Activated T-helper 9 cell treated with anti-CD3 and anti-CD28 coated beads, Interleukin-2, amount 50 U/mL, for 16 hours (primary cell): Measurements from ENCODE around the gene ASIP.
A peak's percentile ranks its signal among the peaks of the same experiment; 100 is the strongest.
"Not testable (repeated sequence)": the region's sequence is repeated elsewhere in the genome, so short reads cannot be mapped to it uniquely, and the experiment has no call there.

ENCODE experiments used
- DNase-seq: peaks from one replicate; pipeline ENCODE4 v3.0.0-alpha.2; 2020; ENCODE audit warnings: low read depth

ASIP gene

DNA sequence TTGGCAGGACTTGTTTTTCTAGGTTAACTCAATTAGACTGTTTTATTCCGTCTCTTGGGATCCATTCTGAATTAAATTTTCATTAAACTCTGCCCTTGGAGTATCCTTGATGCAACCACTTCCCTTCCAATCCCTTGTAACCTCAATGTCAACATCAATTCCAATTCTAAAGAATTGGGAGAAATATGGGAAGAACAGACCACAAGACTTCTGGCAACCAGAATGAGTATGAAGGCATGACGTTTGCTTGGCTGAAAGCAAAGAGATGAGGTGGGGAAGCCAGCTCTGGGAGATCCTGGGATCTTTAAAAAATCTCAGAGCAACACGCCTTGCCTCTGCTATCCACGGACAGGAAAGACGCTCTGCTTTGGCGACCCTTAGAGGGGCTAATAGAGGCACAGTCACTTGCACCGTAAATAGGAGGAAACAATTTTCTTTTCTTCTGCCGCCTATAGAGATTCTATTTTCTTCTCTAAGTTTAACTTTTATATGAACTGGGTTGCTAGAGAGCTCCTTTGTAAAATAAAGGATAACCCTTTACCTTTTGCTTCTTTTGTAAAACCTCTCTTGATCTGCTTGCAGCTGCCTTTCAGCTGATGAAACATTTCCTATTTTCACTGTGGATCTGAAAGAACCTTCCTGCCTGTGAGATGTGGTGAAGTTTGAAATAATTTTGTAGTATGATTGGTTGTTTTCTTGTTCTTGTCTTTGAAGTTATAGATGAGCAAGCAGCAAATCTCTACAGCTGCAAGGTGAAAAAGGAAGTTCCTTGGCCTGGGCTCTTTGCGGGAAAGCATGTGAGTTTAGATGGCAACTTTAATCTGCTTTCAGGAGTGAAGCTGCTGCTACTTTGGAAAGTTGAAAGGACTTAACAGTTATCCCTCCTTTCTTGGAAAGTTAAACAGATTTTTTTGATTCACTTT, at the start of gene ASIP:
ASIP (plus strand) TSS at position 731 of the 923 bp plus-strand sequence. CDS start 18,952 bp downstream, outside the sequence.
- DNase-seq = no peak

GRCh38 chr20:34193051-34193450, 48.2 kb upstream of the ASIP start:
- DNase-seq = no peak

GRCh38 chr20:34199183-34199582, 42.0 kb upstream of the ASIP start:
- DNase-seq = no peak

DNA sequence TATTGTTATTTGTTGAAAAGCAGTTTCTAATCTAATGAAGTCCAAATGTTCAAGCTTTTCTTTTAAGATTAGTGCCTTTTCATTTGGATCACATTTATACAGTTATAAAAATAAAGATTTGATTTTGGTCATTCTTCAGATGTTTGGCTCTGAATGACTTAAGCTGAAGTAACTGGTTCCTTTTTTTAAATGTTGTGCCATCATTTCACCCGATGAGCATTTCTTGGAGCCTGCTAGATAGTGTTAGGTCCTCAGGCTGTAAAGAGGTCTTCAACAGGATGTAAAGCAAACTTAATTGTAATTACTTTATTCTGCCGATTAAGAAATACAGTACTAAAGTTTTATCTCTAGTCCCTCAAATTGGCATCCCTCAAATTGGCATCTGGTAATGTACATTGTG, 41.2 kb upstream of the ASIP start:
- DNase-seq = no peak

- DNase-seq = no peak
Measured at GRCh38 chr20:34201531-34201930, 39.7 kb upstream of the ASIP start.

DNA sequence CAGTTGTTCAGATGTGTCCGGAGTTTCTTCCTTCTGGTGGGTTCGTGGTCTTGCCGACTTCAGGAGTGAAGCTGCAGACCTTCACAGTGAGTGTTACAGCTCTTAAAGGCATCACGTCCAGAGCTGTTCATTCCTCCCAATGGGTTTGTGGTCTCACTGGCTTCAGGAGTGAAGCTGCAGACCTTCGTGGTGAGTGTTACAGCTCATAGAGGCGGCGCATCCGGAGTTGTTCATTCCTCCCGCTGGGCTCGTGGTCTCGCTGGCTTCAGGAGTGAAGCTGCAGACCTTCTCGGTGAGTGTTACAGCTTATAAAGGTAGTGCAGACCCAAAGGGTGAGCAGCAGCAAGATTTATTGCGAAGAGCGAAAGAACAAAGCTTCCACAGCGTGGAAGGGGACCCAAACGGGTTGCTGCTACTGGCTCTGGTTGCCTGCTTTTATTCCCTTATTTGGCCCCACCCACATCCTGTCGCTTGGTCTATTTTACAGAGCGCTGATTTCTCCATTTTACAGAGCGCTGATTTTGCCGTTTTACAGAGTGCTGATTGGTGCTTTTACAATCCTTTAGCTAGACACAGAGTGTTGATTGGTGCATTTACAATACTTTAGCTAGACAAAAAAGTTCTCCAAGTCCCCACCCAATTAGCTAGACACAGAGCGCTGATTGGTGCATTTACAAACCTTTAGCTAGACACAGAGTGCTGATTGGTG, 35.9 kb upstream of the ASIP start:
- not testable (repeated sequence) for DNase-seq

GRCh38 chr20:34209111-34209510, 32.1 kb upstream of the ASIP start:
- no peak for DNase-seq

- DNase-seq = no peak
Measured at GRCh38 chr20:34210271-34210670, 31.0 kb upstream of the ASIP start.

- no peak for DNase-seq
Measured at GRCh38 chr20:34211591-34211990, 29.6 kb upstream of the ASIP start.

DNA sequence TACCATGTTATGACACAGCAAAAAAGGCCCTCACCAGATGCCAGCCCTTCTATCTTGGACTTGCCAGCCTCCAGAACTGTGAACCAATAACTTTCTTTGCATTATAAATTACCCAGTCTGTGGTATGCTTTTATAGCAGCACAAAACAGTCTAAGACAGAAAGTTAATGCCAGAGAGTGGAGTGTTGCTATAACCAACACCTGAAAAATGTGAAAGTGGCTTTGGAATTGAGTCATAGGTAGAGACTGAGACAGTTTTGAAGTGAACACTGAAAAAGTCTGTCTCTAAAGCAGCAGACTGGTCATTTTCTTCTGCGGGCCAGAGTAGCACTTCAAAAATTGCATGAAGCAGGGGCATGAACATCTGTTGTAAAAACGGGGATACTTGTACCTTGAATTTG, 28.0 kb upstream of the ASIP start:
- no peak for DNase-seq

DNA sequence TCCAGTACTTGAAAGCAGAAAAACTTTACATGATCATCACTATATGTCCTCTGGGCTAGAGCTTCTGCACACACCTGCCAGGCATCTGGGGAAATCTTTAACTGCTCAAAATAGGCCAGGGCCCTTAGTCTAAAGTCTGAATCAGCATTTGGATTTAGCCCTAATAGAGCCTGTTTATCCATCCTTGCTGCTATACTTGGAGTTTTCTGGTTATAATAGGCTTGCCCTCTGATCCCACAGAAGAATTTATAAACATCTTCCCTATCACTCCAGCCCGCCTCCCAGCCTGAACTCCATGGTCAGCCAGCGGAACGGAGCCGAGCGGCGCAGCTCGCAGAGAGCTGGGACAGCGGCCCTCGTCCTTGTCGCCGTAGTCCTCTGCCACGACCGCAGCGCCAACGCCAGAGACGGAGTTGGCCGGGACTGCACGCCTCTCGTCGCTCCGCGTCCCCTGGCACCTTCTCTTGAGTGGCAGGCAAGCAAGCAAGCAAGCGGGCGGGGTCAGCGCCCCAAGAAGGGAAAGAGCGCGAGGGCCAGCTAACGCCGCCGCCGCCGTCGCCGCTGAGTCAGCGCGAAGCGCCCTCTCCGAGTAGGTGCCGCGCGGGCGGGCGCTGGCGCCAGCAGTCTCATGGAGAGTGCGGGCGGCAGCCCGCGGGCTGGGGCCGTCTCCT, 25.4 kb upstream of the ASIP start:
- peak; percentile 21 for DNase-seq

GRCh38 chr20:34216382-34216742, 24.9 kb upstream of the ASIP start:
- DNase-seq = no peak

DNA sequence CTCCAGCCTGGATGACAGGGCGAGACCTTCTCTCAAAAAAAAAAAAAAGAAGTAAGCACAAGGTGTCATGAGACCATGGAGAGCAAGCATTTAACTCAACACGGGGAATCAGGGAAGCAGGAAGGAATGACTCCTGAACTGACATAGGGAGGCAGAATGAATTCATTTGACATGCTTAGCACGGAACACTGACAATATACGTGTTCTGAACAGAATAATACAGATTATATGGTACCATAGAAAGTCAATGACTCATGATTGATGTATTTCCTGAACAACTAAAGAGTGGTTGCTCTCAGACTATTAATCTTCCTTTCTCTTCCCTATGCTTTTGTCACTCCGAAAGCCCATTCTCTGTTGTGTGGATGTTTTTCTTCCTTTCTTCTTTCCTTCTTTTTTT, 20.7 kb upstream of the ASIP start:
- DNase-seq = no peak

DNA sequence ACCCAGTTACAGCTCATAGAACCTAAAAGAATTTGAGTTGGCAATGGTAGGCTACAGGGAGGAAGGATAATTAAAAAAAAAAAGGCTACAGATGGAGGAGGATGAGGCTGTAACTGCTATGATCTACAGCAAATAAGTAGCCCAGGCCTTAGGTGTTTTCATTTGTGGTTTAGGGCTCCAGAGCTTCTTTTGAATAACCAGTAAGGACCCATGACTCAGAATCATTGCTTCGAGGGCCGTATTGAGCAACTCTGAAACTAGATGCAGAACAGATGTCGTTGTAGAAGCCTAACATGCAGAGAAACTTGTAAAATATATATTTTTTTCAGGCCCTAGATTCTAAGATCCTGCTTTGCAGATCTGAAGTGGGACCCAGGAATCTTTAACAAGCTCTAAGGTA, 19.0 kb upstream of the ASIP start:
- DNase-seq = no peak

DNA sequence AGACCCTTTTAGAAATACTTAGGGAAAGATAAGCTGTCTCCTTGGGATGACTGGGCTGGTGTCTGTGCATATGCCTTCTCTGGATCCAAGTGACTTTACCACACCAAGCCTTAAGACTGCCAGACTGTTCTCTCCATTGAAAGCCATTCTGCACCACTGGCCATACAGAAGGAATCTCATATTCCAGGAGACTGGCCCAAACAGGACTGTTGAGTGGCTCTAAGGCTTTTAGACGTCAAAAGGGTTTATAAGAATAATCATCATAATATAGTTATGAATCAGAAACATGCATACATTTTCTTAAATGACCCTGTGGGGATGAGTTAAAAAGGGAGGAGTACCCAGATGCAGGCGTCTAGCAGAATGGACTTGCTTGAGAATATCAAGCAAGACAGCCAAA, 17.0 kb upstream of the ASIP start:
- DNase-seq = not testable (repeated sequence)

DNA sequence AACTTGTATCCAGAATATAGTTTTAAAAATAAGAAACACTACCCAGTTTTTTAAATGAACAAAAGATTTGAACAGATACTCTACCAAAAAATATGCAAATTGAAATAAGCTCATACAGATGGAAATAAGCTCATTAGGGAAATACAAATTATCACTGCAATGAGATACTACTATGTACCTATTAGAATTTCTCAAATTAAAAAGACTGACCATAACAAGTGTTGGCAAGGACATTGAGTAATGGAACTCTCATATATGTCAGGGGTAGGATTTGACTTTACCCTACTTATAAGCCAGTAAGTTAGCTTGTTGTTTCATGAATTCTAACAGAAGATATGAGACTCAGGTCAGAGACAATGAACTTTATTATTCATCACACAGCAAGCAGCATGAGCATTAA, 9.6 kb upstream of the ASIP start:
- DNase-seq = no peak

DNA sequence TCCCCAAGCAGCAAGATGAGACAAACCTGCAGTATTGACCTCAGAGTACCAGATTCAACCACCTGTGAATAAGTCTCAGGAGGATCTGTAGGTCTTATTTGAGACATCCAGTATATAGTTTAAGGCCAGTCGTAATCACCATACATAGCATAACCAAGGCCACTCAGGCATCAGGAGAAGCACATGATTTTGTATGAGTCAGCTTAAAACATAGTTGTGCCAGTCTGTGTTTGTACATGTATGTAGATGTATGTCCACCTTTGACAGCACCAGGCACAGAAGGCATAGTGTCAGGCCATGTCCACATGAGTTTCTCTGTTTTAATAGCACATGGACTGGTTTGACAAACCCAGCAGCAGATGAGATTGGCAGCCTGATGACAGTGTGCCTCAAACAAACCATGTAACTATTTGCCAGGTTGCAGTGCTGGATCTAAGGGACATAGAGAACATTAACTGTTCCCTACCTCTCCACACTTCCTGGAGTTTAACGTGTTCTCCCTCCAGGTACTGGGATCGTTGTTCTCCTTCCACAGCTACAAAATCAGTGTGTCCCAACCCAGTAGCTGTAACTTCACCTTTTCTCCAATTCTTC, 8.6 kb upstream of the ASIP start:
- no peak for DNase-seq

- DNase-seq = no peak
Measured at GRCh38 chr20:34233687-34234086, 7.5 kb upstream of the ASIP start.

- no peak for DNase-seq
Measured at GRCh38 chr20:34235875-34236274, 5.3 kb upstream of the ASIP start.

DNA sequence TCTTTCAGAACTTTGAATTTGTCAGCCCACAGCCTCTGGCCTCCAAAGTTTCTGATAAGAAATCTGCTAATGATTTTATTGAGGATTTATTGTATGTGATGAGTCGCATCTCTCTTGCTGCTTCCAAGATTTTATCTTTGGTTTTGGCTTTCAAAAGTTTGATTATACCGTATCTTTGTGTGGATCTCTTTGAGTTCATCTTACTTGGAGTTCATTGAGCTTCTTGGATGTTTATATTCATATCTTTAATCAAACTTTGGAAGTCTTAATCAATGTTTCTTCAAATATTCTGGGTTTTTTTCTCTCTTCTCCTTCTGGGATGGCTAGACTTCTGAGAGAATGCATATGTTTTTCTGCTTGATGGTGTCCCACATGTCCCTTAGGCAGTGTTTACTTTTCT, 3.3 kb upstream of the ASIP start:
- DNase-seq = no peak

DNA sequence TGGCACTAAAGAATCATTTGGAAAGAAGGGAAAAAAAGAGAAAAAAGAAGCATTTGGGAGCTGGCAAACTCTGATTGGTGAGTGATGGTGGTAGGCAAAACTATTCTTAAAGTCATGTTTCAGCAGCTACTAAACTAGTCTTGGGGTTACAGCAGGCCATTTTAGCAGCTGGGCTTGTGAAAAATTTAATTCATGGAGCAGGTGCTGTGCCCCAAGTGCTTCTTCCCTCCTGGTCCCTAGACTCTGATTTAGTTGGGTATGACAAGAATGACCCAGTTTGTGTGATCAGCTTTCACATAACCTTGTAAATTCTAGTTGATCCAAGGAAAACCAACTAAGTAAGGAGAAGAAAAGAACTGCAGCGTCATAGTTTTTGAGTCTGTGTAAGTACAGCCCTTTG, 1.1 kb upstream of the ASIP start:
- no peak for DNase-seq

GRCh38 chr20:34242015-34242414, 792 bp downstream of the ASIP start:
- not testable (repeated sequence) for DNase-seq
